Measurements from ENCODE around the gene SLC25A15. TPM values are rescaled to one million over a fixed set of nuclear protein-coding genes. Genes with fewer than 3 reads are reported as not detected.

SLC25A15 gene
- total and polyA plus RNA-seq, 8 donors, result 6.3 to 18.3 (median 15.3) TPM

DNA sequence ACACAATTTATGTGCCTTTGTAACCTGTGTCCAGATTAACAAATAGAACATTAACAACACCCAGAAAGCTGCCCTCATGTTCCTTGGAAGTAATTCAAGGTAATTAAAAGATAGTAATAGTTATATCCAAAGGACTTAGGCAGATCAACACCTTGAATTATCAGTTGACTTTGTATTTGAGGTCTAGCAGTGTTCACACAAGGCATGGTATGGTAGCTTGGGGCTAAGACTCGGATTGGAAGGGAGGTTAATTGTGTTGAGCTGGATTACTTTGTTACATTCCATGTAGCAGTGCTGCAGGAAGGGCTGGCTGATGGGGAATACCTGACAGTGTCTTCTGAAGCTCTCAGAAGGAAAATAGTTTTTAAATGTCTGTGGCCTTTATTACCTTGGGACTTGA lies 16.8 kb downstream of the SLC25A15 start:
- intact Hi-C loops (cut with DNase I), result no loop called here
- ATAC-seq, result no peak
- no peak for DNase-seq
- TF ChIP-seq, protein P1, sequence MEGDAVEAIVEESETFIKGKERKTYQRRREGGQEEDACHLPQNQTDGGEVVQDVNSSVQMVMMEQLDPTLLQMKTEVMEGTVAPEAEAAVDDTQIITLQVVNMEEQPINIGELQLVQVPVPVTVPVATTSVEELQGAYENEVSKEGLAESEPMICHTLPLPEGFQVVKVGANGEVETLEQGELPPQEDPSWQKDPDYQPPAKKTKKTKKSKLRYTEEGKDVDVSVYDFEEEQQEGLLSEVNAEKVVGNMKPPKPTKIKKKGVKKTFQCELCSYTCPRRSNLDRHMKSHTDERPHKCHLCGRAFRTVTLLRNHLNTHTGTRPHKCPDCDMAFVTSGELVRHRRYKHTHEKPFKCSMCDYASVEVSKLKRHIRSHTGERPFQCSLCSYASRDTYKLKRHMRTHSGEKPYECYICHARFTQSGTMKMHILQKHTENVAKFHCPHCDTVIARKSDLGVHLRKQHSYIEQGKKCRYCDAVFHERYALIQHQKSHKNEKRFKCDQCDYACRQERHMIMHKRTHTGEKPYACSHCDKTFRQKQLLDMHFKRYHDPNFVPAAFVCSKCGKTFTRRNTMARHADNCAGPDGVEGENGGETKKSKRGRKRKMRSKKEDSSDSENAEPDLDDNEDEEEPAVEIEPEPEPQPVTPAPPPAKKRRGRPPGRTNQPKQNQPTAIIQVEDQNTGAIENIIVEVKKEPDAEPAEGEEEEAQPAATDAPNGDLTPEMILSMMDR (IDR thresholded peaks at IDR 0.05), result no peak
- Histone ChIP-seq H3K4me1 (no peaks in the 10 kb centered on the region), H3K27me3 (no peaks in the 10 kb centered on the region), H3K4me3 (no peak overlapping the region), H3K36me3 (peaks cover 0 to 57% of the 10 kb centered on the region in 2 donors), H3K27ac (no peak overlapping the region), H3K9me3 (no peaks in the 10 kb centered on the region)

DNA sequence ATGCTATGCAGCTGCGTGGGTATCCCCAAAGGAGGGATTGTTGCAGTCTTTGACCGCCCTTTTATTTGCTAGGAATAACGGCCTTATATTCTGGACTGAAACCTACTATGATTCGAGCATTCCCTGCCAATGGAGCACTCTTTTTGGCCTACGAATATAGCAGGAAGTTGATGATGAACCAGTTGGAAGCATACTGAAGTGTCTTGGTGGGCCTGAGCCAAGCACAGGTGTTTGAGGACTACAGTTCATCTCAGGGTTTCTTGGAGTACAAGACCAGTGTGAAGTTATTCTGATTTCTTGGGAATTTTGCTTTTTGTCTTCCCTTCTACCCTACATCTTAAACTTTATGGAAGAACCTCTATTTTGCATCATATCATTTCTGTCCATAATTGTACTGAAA lies 20.1 kb downstream of the SLC25A15 start:
- DNase-seq, result no peak
- H3K9me3 ChIP-seq, result no peaks in the 10 kb centered on the region
- no peak overlapping the region for H3K27ac ChIP-seq
- peaks cover 0 to 6% of the 10 kb centered on the region in 2 donors for H3K4me1 ChIP-seq
- ATAC-seq, result no peak
- TF ChIP-seq, protein P1 (IDR thresholded peaks at IDR 0.05), result no peak
- no peaks in the 10 kb centered on the region for H3K27me3 ChIP-seq
- peaks cover 0 to 46% of the 10 kb centered on the region in 2 donors for H3K36me3 ChIP-seq
- intact Hi-C loops (cut with DNase I), result no loop called here
- H3K4me3 ChIP-seq, result no peak overlapping the region

DNA sequence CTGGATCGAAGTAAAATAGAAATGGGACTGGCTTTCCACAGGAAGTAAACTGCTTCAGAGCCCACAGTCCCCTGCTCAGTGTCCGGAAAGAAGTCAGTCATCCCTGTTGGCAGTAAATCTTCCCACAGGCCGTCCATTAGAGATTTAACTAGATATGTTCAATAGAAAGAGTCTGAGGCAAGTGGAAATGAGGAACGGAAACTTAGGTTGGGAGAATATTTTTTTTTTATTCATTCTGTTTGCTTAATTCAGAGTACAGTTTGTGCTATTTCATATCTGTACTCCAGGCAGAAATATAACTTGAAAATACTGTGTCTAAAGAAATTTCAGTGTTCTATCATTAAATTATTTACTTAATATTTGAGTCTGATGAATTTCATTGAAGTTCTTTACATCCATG lies 22.7 kb downstream of the SLC25A15 start:
- no peak overlapping the region for H3K27ac ChIP-seq
- no peaks in the 10 kb centered on the region for H3K27me3 ChIP-seq
- TF ChIP-seq, protein P1 (IDR thresholded peaks at IDR 0.05), result no peak
- H3K4me3 ChIP-seq, result no peak overlapping the region
- no peak for DNase-seq
- no peaks in the 10 kb centered on the region for H3K9me3 ChIP-seq
- peaks cover 0 to 6% of the 10 kb centered on the region in 2 donors for H3K4me1 ChIP-seq
- ATAC-seq, result no peak
- intact Hi-C loops (cut with DNase I), result no loop called here
- peaks cover 0 to 36% of the 10 kb centered on the region in 2 donors for H3K36me3 ChIP-seq

DNA sequence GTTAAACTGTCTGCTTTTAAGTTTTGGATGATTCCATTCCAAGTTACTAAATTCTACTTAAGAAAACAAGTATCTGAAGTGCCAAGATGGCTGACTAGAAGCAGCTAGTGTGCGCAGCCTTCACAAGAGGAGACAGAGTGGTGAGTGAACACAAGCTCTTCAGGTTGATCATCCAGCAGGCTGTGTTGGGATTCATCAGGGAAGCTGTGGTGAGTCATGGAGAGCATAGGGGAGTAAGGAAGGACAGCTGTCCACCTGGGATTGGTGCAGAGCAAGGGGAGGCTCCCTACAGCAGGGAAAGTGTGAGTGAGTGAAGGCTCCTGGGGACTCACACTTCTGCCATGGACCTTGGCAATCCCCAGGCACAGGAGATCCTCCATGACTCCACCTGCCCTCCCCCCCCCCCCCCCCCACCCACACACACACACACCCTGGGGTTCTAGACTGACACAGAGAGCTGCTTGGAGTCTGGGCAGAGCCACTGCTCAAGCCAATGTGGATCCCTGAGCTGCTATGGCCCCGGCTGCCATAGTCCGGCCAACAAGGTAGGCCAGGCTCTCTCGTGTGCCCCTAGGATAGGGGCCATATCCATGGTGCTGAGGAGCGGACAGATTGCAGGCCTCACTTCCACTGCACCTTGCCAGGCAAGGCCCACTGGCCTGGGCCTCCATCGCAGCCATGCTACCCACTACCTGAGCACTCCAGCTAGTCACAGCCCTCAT lies 23.5 kb downstream of the SLC25A15 start:
- H3K27me3 ChIP-seq, result no peaks in the 10 kb centered on the region
- DNase-seq (no peak), ATAC-seq (no peak)
- H3K9me3 ChIP-seq, result no peaks in the 10 kb centered on the region
- H3K27ac ChIP-seq, result no peak overlapping the region
- peaks cover 0 to 6% of the 10 kb centered on the region in 2 donors for H3K4me1 ChIP-seq
- H3K36me3 ChIP-seq, result peaks cover 0 to 29% of the 10 kb centered on the region in 2 donors
- TF ChIP-seq, protein P1 (IDR thresholded peaks at IDR 0.05), result no peak
- intact Hi-C loops (cut with DNase I), result no loop called here
- no peak overlapping the region for H3K4me3 ChIP-seq

DNA sequence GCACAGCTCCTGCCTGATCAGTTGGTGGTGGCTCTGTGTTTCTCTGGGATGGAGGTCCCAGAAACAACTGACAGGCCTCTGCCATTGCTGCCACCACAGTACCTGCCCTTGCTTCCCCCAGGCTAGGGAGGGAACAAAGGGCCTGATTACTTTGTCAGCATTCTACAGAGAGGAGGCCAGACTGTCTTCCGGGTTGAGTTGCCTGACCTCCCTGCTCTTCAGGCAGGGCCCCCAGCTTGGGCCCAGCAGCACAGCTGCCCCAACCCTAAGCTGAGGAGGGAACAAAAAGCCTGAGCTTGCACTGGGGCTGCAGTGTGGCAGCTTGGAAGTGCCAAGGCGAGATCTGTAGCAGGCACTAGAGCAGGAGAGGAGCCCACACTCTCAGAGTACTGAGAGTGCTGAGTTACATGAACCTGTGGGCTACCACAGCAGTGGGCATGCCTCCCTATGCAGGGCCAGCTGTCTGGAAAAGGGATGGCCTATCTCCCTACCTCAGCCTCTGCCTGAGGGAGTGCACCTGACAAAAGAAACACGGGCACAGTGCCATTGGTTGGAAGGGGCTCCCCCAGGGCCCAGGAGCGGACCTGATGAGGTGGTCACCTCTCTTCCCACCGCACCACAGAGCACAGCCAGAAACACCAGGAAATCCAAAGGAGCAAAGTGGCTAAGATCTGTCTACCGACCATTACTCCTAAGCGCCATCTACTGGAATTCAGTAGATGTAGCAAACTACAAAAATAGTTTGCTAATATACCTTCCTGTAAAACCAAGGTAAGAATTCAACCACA lies 24.4 kb downstream of the SLC25A15 start:
- H3K27me3 ChIP-seq, result no peaks in the 10 kb centered on the region
- H3K27ac ChIP-seq, result no peak overlapping the region
- TF ChIP-seq, protein P1 (IDR thresholded peaks at IDR 0.05), result peak; percentile 43 to 47
- H3K4me1 ChIP-seq, result peaks cover 0 to 6% of the 10 kb centered on the region in 2 donors
- peaks cover 0 to 24% of the 10 kb centered on the region in 2 donors for H3K36me3 ChIP-seq
- no peaks in the 10 kb centered on the region for H3K9me3 ChIP-seq
- H3K4me3 ChIP-seq, result no peak overlapping the region
- intact Hi-C loops (cut with DNase I), result no loop called here
- DNase-seq (no peak), ATAC-seq (peak; percentile 90)

Data from left lung (tissue), 10 donors.